Neuronal stem cell (in vitro differentiated cells): Measurements from ENCODE around the gene KRT34.

Source experiments
- DNase-seq: peaks from one replicate; pipeline ENCODE4 v3.0.0-alpha.2; 2013; ENCODE audit warnings: low spot score
- H2AFZ ChIP-seq: one replicate; pipeline ENCODE4 v1.6.1; 2013; ENCODE audit warnings: mild to moderate bottlenecking, low read length, inconsistent platforms
- H2AK5ac ChIP-seq: 2 replicates; pipeline ENCODE4 v1.6.1; 2013; ENCODE audit warnings: low read depth, mild to moderate bottlenecking, inconsistent platforms, low read length, moderate library complexity, mixed read lengths
- H2BK120ac ChIP-seq: 2 replicates; pipeline ENCODE4 v1.6.1; 2013; ENCODE audit warnings: low read depth, mild to moderate bottlenecking, inconsistent platforms, low read length, moderate library complexity, mixed read lengths
- H2BK12ac ChIP-seq: one replicate; pipeline ENCODE4 v1.6.1; 2013; ENCODE audit warnings: low read length, inconsistent platforms
- H2BK15ac ChIP-seq: 2 replicates; pipeline ENCODE4 v1.6.1; 2013; ENCODE audit warnings: mild to moderate bottlenecking, low read length, inconsistent platforms, mixed read lengths
- H2BK5ac ChIP-seq: one replicate; pipeline ENCODE4 v1.6.1; 2013; ENCODE audit warnings: inconsistent platforms, mild to moderate bottlenecking, low read length, moderate library complexity
- H3K14ac ChIP-seq: one replicate; pipeline ENCODE4 v1.6.1; 2013; ENCODE audit warnings: low read length, inconsistent platforms
- H3K18ac ChIP-seq: 2 replicates; pipeline ENCODE4 v1.6.1; 2013; ENCODE audit warnings: low read length, inconsistent platforms
- H3K23ac ChIP-seq: 2 replicates; pipeline ENCODE4 v1.6.1; 2013; ENCODE audit warnings: low read depth, mild to moderate bottlenecking, mixed read lengths, low read length, inconsistent platforms; ENCODE audit not compliant: poor library complexity
- H3K27ac ChIP-seq: replicated peaks from 3 replicates; pipeline ENCODE4 v1.5.1; 2013; ENCODE audit warnings: low read length, inconsistent platforms
- H3K27me3 ChIP-seq, 3 experiments: 2 replicates each; pipeline ENCODE4 v1.6.1; 2013; ENCODE audit warnings: low read length in 3 of 3, mild to moderate bottlenecking in 2 of 3, inconsistent platforms in 1 of 3, low read depth in 1 of 3, mixed read lengths in 1 of 3, moderate library complexity in 1 of 3; ENCODE audit not compliant: control insufficient read depth in 3 of 3, insufficient read depth in 3 of 3
- H3K36me3 ChIP-seq, 2 donors: replicated peaks in 1 of 2; 2 replicates each; pipeline ENCODE4 v1.6.1; 2013; ENCODE audit warnings: low read length in 2 of 2; ENCODE audit not compliant: control insufficient read depth in 2 of 2, insufficient read depth in 2 of 2
- H3K4ac ChIP-seq: 2 replicates; pipeline ENCODE4 v1.6.1; 2013; ENCODE audit warnings: inconsistent platforms, mild to moderate bottlenecking, low read length, moderate library complexity
- H3K4me1 ChIP-seq, 2 donors: 1 replicate in 1 of 2; 2 replicates in 1 of 2; pipeline ENCODE4 v1.6.1; 2013; ENCODE audit warnings: low read length in 2 of 2, low read depth in 1 of 2; ENCODE audit not compliant: control insufficient read depth in 2 of 2, insufficient read depth in 1 of 2
- H3K4me2 ChIP-seq: one replicate; pipeline ENCODE4 v1.6.1; 2013; ENCODE audit warnings: mild to moderate bottlenecking, low read length, inconsistent platforms; ENCODE audit not compliant: insufficient read depth, poor library complexity, severe bottlenecking
- H3K4me3 ChIP-seq, 2 donors: 2 replicates each; pipeline ENCODE4 v1.5.1; 2013; ENCODE audit warnings: low read length in 2 of 2, mild to moderate bottlenecking in 2 of 2, inconsistent platforms in 1 of 2, moderate library complexity in 1 of 2
- H3K79me1 ChIP-seq: one replicate; pipeline ENCODE4 v1.6.1; 2013; ENCODE audit warnings: low read depth, mild to moderate bottlenecking, inconsistent platforms, low read length, moderate library complexity
- H3K9ac ChIP-seq: one replicate; pipeline ENCODE4 v1.6.1; 2013; ENCODE audit warnings: mild to moderate bottlenecking, low read depth, low read length, inconsistent platforms; ENCODE audit not compliant: poor library complexity
- H3K9me3 ChIP-seq, 2 donors: replicated peaks in 1 of 2; 2 replicates each; pipeline versions ENCODE3 to v1.6.1; 2013; ENCODE audit warnings: low read length in 2 of 2, mild to moderate bottlenecking in 2 of 2, inconsistent platforms in 1 of 2, low read depth in 1 of 2, mixed read lengths in 1 of 2, moderate library complexity in 1 of 2; ENCODE audit not compliant: control insufficient read depth in 2 of 2, insufficient read depth in 1 of 2
- H4K8ac ChIP-seq: one replicate; pipeline ENCODE4 v1.6.1; 2013; ENCODE audit warnings: low read depth, mild to moderate bottlenecking, inconsistent platforms, low read length, moderate library complexity
- H4K91ac ChIP-seq: one replicate; pipeline ENCODE4 v1.6.1; 2013; ENCODE audit warnings: low read length, low read depth, mild to moderate bottlenecking, inconsistent platforms; ENCODE audit not compliant: poor library complexity
- WGBS, 2 donors: extraction: QIAGEN DNeasy Blood & Tissue Kit; methylation state at CpG; one replicate each; pipeline ENCODE4 v1.1.7; 2013; ENCODE audit warnings: missing lambda C conversion rate in 2 of 2, mixed read lengths in 1 of 2; ENCODE audit not compliant: insufficient read length in 2 of 2, insufficient replicate concordance in 1 of 2; ENCODE audit errors: extremely low coverage in 2 of 2; 5-methylcytosine and 5-hydroxymethylcytosine counted together

The KRT34 gene

GRCh38 chr17:41391535-41391934 is 9.4 kb upstream of the KRT34 start:
- Histone ChIP-seq H3K9ac (no peak overlapping the region), H4K91ac (no peak overlapping the region), H3K4me1 (no peaks in the 10 kb centered on the region), H3K4me2 (no peak overlapping the region), H2BK12ac (no peak overlapping the region), H2BK15ac (no peak overlapping the region), H3K27me3 (peaks cover 0 to 4% (median 0%) of the 10 kb centered on the region in 3 experiments), H2BK5ac (no peak overlapping the region), H3K27ac (no peak overlapping the region), H2BK120ac (no peak overlapping the region), H3K9me3 (no peaks in the 10 kb centered on the region), H2AK5ac (no peak overlapping the region), H4K8ac (no peak overlapping the region), H3K79me1 (no peaks in the 10 kb centered on the region), H3K18ac (no peak overlapping the region), H2AFZ (no peak overlapping the region), H3K36me3 (no peaks in the 10 kb centered on the region), H3K4ac (no peak overlapping the region), H3K4me3 (no peak overlapping the region), H3K23ac (no peak overlapping the region), H3K14ac (no peak overlapping the region)
- no peak for DNase-seq
- no CpG with 5 or more reads among the region's 2 CpGs for WGBS, 2 donors

DNA sequence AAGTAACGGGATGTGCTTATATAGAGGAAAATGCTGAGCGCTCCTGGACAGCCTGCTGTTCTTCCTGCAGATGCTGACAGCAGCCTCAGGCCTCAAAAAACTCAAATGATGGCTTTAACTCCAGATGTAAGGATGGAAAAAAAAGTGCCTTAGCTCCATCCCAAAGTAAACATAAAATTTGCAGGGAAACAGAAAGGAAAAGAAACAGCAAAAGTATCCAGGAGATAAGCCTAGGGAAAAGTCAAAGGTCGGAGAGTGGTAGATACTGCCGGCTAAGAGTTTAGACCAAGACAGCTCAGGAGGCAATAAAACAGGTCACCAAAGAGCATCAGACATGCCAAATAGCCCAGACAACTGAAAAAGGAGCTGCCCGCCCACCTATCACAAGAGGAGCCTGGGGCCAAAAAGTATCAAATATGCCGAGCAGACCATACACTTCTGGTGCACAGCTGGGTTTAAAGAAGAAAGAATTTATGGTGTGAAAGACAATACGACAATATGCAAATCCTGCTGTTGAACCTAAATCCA is 8.4 kb upstream of the KRT34 start:
- no peaks in the 10 kb centered on the region for H3K9me3 ChIP-seq
- H3K27ac ChIP-seq, result no peak overlapping the region
- no peak overlapping the region for H4K91ac ChIP-seq
- no peak overlapping the region for H2BK15ac ChIP-seq
- H3K79me1 ChIP-seq, result no peaks in the 10 kb centered on the region
- H3K4me3 ChIP-seq, result no peak overlapping the region
- no peak overlapping the region for H3K14ac ChIP-seq
- no peak overlapping the region for H3K4me2 ChIP-seq
- no CpG with 5 or more reads among the region's 7 CpGs for WGBS, 2 donors
- no peak overlapping the region for H3K23ac ChIP-seq
- peaks cover 0 to 1% (median 0%) of the 10 kb centered on the region in 3 experiments for H3K27me3 ChIP-seq
- no peak overlapping the region for H2BK120ac ChIP-seq
- H4K8ac ChIP-seq, result no peak overlapping the region
- H3K18ac ChIP-seq, result no peak overlapping the region
- DNase-seq, result no peak
- H3K4me1 ChIP-seq, result no peaks in the 10 kb centered on the region
- H3K9ac ChIP-seq, result no peak overlapping the region
- H3K36me3 ChIP-seq, result no peaks in the 10 kb centered on the region
- no peak overlapping the region for H2AFZ ChIP-seq
- H2BK12ac ChIP-seq, result no peak overlapping the region
- H3K4ac ChIP-seq, result no peak overlapping the region
- no peak overlapping the region for H2BK5ac ChIP-seq
- H2AK5ac ChIP-seq, result no peak overlapping the region

GRCh38 chr17:41387670-41388069 is 5.6 kb upstream of the KRT34 start:
- WGBS, 2 donors, result no CpG with 5 or more reads among the region's 4 CpGs
- H3K27ac ChIP-seq, result no peak overlapping the region
- no peak overlapping the region for H2BK5ac ChIP-seq

GRCh38 chr17:41386227-41386626 is 4.1 kb upstream of the KRT34 start:
- Histone ChIP-seq H3K23ac (no peak overlapping the region), H3K27me3 (no peaks in the 10 kb centered on the region), H3K4me1 (no peaks in the 10 kb centered on the region), H2BK12ac (no peak overlapping the region), H2AK5ac (no peak overlapping the region), H3K4me2 (no peak overlapping the region), H3K79me1 (no peaks in the 10 kb centered on the region), H3K18ac (no peak overlapping the region), H4K91ac (no peak overlapping the region), H3K36me3 (no peaks in the 10 kb centered on the region), H3K4me3 (no peak overlapping the region), H2BK15ac (no peak overlapping the region), H3K4ac (no peak overlapping the region), H3K27ac (no peak overlapping the region), H2AFZ (no peak overlapping the region), H2BK5ac (no peak overlapping the region), H2BK120ac (no peak overlapping the region), H3K9me3 (no peaks in the 10 kb centered on the region), H3K9ac (no peak overlapping the region), H4K8ac (no peak overlapping the region), H3K14ac (no peak overlapping the region)
- no CpG with 5 or more reads among the region's 1 CpG for WGBS, 2 donors
- no peak for DNase-seq

More at GRCh38 chr17:41387670-41388069, 5.6 kb upstream of the KRT34 start:
- no peak overlapping the region for H2BK12ac ChIP-seq
- no peaks in the 10 kb centered on the region for H3K4me1 ChIP-seq
- no peak overlapping the region for H2BK120ac ChIP-seq
- no peak overlapping the region for H4K8ac ChIP-seq
- no peaks in the 10 kb centered on the region for H3K9me3 ChIP-seq
- H3K79me1 ChIP-seq, result no peaks in the 10 kb centered on the region
- no peak for DNase-seq
- no peaks in the 10 kb centered on the region for H3K36me3 ChIP-seq
- no peak overlapping the region for H3K14ac ChIP-seq
- no peak overlapping the region for H4K91ac ChIP-seq
- H2AK5ac ChIP-seq, result no peak overlapping the region
- no peak overlapping the region for H3K4ac ChIP-seq
- H3K27me3 ChIP-seq, result no peaks in the 10 kb centered on the region
- no peak overlapping the region for H2AFZ ChIP-seq
- H3K4me2 ChIP-seq, result no peak overlapping the region
- no peak overlapping the region for H3K9ac ChIP-seq
- no peak overlapping the region for H3K18ac ChIP-seq
- H3K4me3 ChIP-seq, result no peak overlapping the region
- no peak overlapping the region for H3K23ac ChIP-seq
- H2BK15ac ChIP-seq, result no peak overlapping the region
